CD4-positive, alpha-beta T cell (primary cell): ENCODE results near the gene IFI27L2. TPM values are rescaled to one million over a fixed set of nuclear protein-coding genes. Genes with fewer than 3 reads are reported as not detected.

Source experiments
- ATAC-seq: fragments of 200-7000 bp; cut with Tn5 transposase; one replicate; pipeline ENCODE4 v1.10.0; 2022; ENCODE audit warnings: mild to moderate bottlenecking; ENCODE audit not compliant: poor library complexity
- CTCF ChIA-PET: fragments of 350-600 bp; sonication (Branson Sonifier 250); formaldehyde crosslinking; loops from one replicate; lab custom pipeline; 2021; ENCODE audit warnings: antibody characterized with exemption, inconsistent platforms; lab: Charles Lee
- POLR2A ChIA-PET: fragments of 350-600 bp; sonication (Branson Sonifier 250); formaldehyde crosslinking; loops from one replicate; lab custom pipeline; 2021; ENCODE audit warnings: antibody characterized with exemption, inconsistent platforms; lab: Charles Lee
- DNase-seq, 14 experiments: peaks; one replicate each; pipeline ENCODE4 v3.0.0-alpha.2; 2013 to 2020; ENCODE audit warnings: mixed read lengths in 2 of 14
- H3K27ac ChIP-seq, 2 donors: one replicate each; pipeline versions ENCODE4 v1.5.1 to v1.7.0; 2013; ENCODE audit warnings: low read length in 2 of 2, low read depth in 1 of 2, mild to moderate bottlenecking in 1 of 2
- H3K27me3 ChIP-seq, 2 experiments: 1 replicate in 1 of 2; 2 replicates in 1 of 2; pipeline versions ENCODE4 v1.6.1 to v1.7.0; 2013; ENCODE audit warnings: low read length in 2 of 2, control low read depth in 1 of 2, mild to moderate bottlenecking in 1 of 2, moderate library complexity in 1 of 2; ENCODE audit not compliant: insufficient read depth in 2 of 2, control insufficient read depth in 1 of 2
- H3K36me3 ChIP-seq: one replicate; pipeline ENCODE4 v1.6.1; 2013; ENCODE audit warnings: low read length, control low read depth; ENCODE audit not compliant: insufficient read depth
- H3K4me1 ChIP-seq: one replicate; pipeline ENCODE4 v1.6.1; 2013; ENCODE audit warnings: low read length, control low read depth; ENCODE audit not compliant: insufficient read depth
- H3K4me3 ChIP-seq: one replicate; pipeline ENCODE4 v1.5.1; 2013; ENCODE audit warnings: mild to moderate bottlenecking, low read length, moderate library complexity
- H3K9me3 ChIP-seq, 2 experiments: 1 replicate in 1 of 2; 2 replicates in 1 of 2; pipeline versions ENCODE4 v1.6.1 to v1.7.0; 2013; ENCODE audit warnings: low read length in 2 of 2, mild to moderate bottlenecking in 2 of 2, control low read depth in 1 of 2, moderate library complexity in 1 of 2; ENCODE audit not compliant: control insufficient read depth in 1 of 2, insufficient read depth in 1 of 2
- H3K27ac Mint-ChIP-seq: one replicate; pipeline ENCODE4 v1.8.0; 2020; ENCODE audit warnings: mixed read lengths
- H3K27me3 Mint-ChIP-seq: one replicate; pipeline ENCODE4 v1.8.0; 2021; ENCODE audit warnings: mixed read lengths
- H3K36me3 Mint-ChIP-seq: one replicate; pipeline ENCODE4 v1.8.0; 2021; ENCODE audit warnings: low read depth, mixed read lengths
- H3K4me1 Mint-ChIP-seq: one replicate; pipeline ENCODE4 v1.8.0; 2021; ENCODE audit warnings: low read depth, mixed read lengths
- H3K4me3 Mint-ChIP-seq: one replicate; pipeline ENCODE4 v1.8.0; 2020; ENCODE audit warnings: mild to moderate bottlenecking, mixed read lengths
- H3K9me3 Mint-ChIP-seq: one replicate; pipeline ENCODE4 v1.8.0; 2020; ENCODE audit warnings: mixed read lengths
- CTCF ChIP-seq: fragments of 200-600 bp; IDR thresholded peaks from one replicate; pipeline ENCODE4 v1.8.0; 2022; ENCODE audit warnings: antibody characterized with exemption, mild to moderate bottlenecking
- intact Hi-C, 2 experiments: fragments of 100-400 bp; cut with DNase I in 1 of 2; cut with micrococcal nuclease in 1 of 2; formaldehyde crosslinking; loops; one replicate each; pipeline versions ENCODE4 v1.15.1 to v1.9.0; 2023 to 2025; cut with DNase I, micrococcal nuclease
- total RNA-seq, 174 experiments: library from RNA in 2 of 174; stranded (reverse) in 2 of 174; gene quantifications; one replicate each; pipeline ENCODE4 v1.2.3 and lab custom pipeline; 2021 to 2026

Gene IFI27L2
- total RNA-seq, 2 experiments from 2014 or later: 21.5 to 22.2 TPM

GRCh38 chr14:94173885-94174603 lies 44.6 kb upstream of the IFI27L2 start, which contains the start of gene PPP4R4:
Gene PPP4R4, plus strand, starts transcription at chr14:94174322. Its CDS starts 144 bp downstream, at chr14:94174466.
- intact Hi-C loops: loop anchor here in 1 of 2 experiments (2.0 to 10.0 kb wide), 3 partner anchors 91 to 1059 kb away; partner anchors contain the start of gene ITPK1
- H3K36me3 Mint-ChIP-seq: no peaks in the 10 kb centered on the region
- Histone ChIP-seq H3K27ac (no peak within 1 kb of the TSS), H3K27me3 (peaks cover 4 to 7% of the 10 kb centered on the region in 2 experiments), H3K4me3 (peak within 1 kb of the TSS; percentile 79), H3K36me3 (no peaks in the 10 kb centered on the region), H3K9me3 (no peaks in the 10 kb centered on the region), H3K4me1 (peaks cover 23% of the 10 kb centered on the region)
- H3K27me3 Mint-ChIP-seq: peaks cover 7% of the 10 kb centered on the region
- ChIA-PET POLR2A (interaction anchor here (0.8 to 3.7 kb wide), 11 partner anchors 8 to 235 kb away, joined by 3 to 27 read pairs (median 7); partner anchors contain the start of genes DDX24, IFI27L1, IFI27L2 and OTUB2), CTCF (interaction anchor here (1.1 to 1.5 kb wide), 3 partner anchors 37 to 234 kb away, joined by 3 read pairs; partner anchors contain the start of gene IFI27L2)
- H3K4me1 Mint-ChIP-seq: peaks cover 30% of the 10 kb centered on the region
- H3K4me3 Mint-ChIP-seq: peak within 1 kb of the TSS; percentile 88
- ATAC-seq (peak; percentile 90), DNase-seq (peak; percentile 75 to 95 (median 88))
- H3K27ac Mint-ChIP-seq: peak within 1 kb of the TSS; percentile 11
- H3K9me3 Mint-ChIP-seq: no peaks in the 10 kb centered on the region
- no peak for TF ChIP-seq CTCF

- Mint-ChIP-seq H3K27me3 (peaks cover 7% of the 10 kb centered on the region), H3K9me3 (no peaks in the 10 kb centered on the region), H3K36me3 (no peaks in the 10 kb centered on the region), H3K4me3 (peak overlapping the region; percentile 87), H3K27ac (peak overlapping the region; percentile 10), H3K4me1 (peaks cover 30% of the 10 kb centered on the region)
- H3K9me3 ChIP-seq: no peaks in the 10 kb centered on the region
- H3K36me3 ChIP-seq: no peaks in the 10 kb centered on the region
- peak in 3 of 14 experiments; percentile 4 to 35 (median 33) for DNase-seq
- ChIA-PET CTCF (interaction anchor here (1.1 to 1.5 kb wide), 2 partner anchors 44 to 234 kb away, joined by 3 read pairs; partner anchors contain the start of gene IFI27L2), POLR2A (interaction anchor here (0.7 to 3.7 kb wide), 8 partner anchors 9 to 137 kb away, joined by 3 to 27 read pairs (median 8); partner anchors contain the start of genes DDX24, IFI27L1 and IFI27L2)
- no peak for ATAC-seq
- peaks cover 23% of the 10 kb centered on the region for H3K4me1 ChIP-seq
- no peak overlapping the region for H3K27ac ChIP-seq
- H3K4me3 ChIP-seq: peak overlapping the region; percentile 79
- intact Hi-C loops: loop anchor here in 1 of 2 experiments (2.0 to 10.0 kb wide), 3 partner anchors 91 to 1059 kb away; partner anchors contain the start of gene ITPK1
- peaks cover 4 to 7% of the 10 kb centered on the region in 2 experiments for H3K27me3 ChIP-seq
- no peak for TF ChIP-seq CTCF
Observed at GRCh38 chr14:94173471-94173884, 44.1 kb upstream of the IFI27L2 start.

- peaks cover 30% of the 10 kb centered on the region for H3K4me1 Mint-ChIP-seq
- Histone ChIP-seq H3K4me3 (no peak overlapping the region), H3K27me3 (peaks cover 4 to 7% of the 10 kb centered on the region in 2 experiments), H3K27ac (no peak overlapping the region), H3K36me3 (no peaks in the 10 kb centered on the region), H3K9me3 (no peaks in the 10 kb centered on the region), H3K4me1 (peaks cover 23% of the 10 kb centered on the region)
- ChIA-PET POLR2A (interaction anchor here (0.7 to 1.8 kb wide), 3 partner anchors 24 to 92 kb away, joined by 3 to 14 read pairs (median 7); partner anchors contain the start of genes DDX24 and IFI27L1), CTCF (interaction anchor here (1.1 to 1.5 kb wide), 2 partner anchors 43 to 233 kb away, joined by 3 read pairs; partner anchors contain the start of gene IFI27L2)
- no peak for ATAC-seq
- no peaks in the 10 kb centered on the region for H3K36me3 Mint-ChIP-seq
- H3K27ac Mint-ChIP-seq: no peak overlapping the region
- TF ChIP-seq CTCF: no peak
- H3K4me3 Mint-ChIP-seq: peak overlapping the region; percentile 87
- H3K9me3 Mint-ChIP-seq: no peaks in the 10 kb centered on the region
- intact Hi-C loops: loop anchor here in 1 of 2 experiments (2.0 to 10.0 kb wide), 3 partner anchors 90 to 1058 kb away; partner anchors contain the start of gene ITPK1
- H3K27me3 Mint-ChIP-seq: peaks cover 7% of the 10 kb centered on the region
- no peak for DNase-seq
Observed at GRCh38 chr14:94172545-94172944, 43.1 kb upstream of the IFI27L2 start.
